HCEC 1CT (cell line): ENCODE results near the gene MAPRE2.
A peak's percentile ranks its signal among the peaks of the same experiment; 100 is the strongest.

Experiments
- DNase-seq: peaks from one replicate; pipeline ENCODE4 v3.0.0-alpha.2; 2017

The MAPRE2 gene

DNA sequence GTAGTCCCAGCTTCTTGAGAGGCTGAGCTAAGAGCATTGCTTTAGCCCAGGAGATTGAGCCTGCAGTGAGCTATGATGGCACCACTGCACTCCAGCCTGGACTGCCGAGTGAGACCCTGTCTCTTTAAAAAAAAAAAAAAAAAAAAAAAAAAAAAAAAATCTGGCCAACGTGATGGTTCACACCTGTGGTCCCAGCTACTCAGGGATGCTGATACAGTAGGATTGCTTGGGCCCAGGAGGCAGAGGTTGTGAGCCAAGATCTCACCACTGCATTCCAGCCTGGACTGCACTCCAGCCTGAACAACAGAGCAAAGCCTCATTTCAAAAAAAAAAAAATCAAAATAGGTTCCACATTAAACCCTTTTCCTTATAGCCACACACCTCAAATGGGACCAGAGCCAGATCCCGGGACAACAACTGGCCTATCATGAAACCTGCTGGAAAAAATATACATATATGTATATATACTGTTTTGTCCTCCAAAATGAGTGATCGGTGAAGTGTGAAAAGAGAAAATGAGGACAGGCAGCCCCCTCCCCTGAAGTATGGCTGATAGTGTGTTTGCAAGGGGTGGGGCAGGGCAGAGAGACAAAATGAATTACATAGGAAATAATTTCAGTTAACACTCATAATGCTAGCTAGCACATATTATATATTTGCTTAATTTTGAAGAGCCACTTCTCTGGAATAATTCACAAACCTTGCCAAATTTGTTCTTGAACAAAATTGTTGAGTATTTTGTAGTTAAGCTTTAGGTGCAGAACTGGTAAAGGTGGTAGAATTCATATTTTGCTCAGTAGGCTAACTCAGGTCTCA, 22.9 kb downstream of the MAPRE2 start:
- no peak for DNase-seq

- DNase-seq, result no peak
Measured at GRCh38 chr18:35067454-35067853, 26.2 kb downstream of the MAPRE2 start.

- DNase-seq, result no peak
Measured at GRCh38 chr18:35071819-35072247, 30.6 kb downstream of the MAPRE2 start.

GRCh38 chr18:35072616-35073015, 31.4 kb downstream of the MAPRE2 start:
- no peak for DNase-seq

DNA sequence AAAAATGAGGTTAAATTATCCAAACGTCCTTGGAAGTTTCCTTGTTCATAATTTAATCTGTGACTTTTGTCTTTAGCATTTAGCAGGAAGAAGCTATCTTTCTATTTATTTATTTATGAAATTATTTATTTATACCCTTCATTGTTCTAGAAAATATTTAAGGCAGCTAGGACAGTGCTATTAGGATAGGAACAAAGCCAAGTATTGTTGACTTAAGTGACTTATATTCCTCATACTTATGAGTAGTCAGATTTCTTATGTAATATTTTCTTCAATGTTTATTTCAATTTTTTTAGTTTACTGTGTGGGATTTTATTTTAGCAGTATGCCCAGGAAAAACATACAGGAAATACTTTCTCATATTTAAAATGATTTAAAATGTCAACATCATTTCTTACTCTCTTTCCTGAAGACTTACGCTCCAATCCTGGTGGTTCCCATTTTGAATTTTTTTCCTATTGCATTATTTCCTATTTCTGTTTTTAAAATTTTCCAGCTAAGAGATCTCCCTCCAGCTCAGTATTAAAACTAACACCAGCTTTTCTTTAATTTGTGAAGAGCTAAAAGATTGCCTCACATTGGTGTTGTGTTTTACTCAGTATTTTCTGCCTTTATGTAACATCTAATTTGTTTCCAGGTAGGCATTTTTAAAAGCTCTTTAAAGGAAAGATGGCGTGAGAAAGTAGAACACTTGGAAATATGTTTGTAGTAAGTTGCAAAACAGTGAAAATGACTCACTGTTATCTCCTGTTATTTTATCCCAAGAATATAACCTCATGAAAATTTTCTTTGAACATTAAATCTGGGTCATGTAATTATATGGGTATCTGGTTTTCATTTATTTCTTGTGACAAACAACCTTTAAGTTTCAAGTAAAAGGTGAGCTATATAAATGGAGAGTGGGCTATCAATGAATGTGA, 32.2 kb downstream of the MAPRE2 start:
- DNase-seq, result peak; percentile 53

GRCh38 chr18:35074581-35074980, 33.4 kb downstream of the MAPRE2 start:
- no peak for DNase-seq

- no peak for DNase-seq
Measured at GRCh38 chr18:35075132-35075531, 33.9 kb downstream of the MAPRE2 start.

DNA sequence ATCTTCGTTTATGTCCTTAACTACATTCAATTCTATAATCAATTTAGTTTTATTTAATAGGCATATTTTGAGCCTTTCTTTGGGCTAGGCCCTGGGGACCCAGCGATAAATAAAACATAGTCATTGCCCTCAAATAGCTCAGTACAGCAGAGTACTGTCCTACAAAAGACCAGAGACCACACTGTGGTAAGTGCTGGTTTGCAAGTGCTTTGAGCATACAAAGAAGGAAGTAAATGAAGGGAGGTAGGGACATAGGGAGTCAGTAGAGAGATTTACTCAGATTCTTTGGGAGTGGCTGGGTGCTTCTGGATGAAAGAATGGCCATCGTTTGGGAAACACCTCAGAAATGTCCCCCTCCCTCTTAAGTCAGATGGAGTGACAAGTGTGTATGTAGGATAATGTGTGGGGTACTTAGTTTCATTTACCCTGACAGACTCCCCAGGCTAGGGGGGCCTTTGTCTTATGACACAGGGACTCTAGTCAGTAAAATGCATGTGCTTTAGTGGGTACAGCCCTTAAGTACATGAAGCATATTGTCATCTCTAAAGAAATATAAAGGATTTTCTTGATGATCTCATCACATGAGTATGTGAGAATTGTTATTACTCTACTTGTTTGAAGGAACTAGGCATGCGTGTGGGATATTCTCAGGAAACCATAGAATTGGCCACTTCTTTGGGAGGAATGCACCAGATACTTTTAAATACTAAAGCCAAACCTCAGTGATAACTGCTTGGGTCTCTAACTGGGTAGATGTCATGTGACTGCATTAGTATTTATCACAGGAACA, 35.1 kb downstream of the MAPRE2 start:
- peak; percentile 79 for DNase-seq

DNA sequence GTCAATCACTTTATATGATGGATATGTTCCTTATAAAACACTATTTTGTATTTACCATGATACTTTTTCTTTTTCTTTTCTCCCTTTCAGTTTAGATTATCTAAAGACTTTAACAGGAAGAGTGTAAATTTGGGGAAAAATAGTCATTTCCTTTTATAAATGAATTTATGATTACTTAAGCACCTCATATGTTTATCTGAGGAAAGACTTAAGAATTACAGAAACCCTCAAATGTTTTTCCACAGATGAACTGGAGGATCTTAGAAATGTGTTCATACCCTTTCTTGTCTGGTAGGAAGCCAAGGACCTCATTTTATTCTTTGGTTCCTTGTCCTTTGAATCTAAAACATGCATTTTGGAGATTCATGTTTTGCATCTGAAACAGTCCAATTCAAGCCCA, 36.7 kb downstream of the MAPRE2 start:
- no peak for DNase-seq

- DNase-seq, result no peak
Measured at GRCh38 chr18:35080058-35080457, 38.8 kb downstream of the MAPRE2 start.

DNA sequence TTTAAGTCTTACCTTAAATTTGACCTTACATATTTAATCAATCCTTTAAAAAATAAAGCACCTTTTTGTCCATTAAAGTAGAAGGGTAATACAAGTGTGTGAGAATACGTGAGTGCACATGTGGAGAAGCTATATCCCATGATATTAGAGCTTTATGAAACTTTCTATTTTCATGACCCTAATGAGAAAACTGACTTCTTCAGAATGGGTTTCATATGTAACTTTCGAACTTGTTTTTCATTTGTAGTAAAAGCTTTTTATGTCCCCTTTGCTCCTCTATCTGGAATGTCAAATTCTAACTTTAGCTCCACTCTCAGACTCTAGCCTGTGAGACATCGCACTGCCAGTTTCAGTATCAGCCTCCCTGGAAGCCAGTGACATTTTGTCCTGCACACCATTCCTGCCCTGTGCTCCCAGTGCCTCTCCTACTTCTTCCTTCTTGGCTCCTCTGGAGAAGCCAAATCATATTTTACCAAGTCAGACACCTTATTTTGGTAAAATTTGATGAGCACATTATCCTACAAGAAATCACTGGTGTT, 42.0 kb downstream of the MAPRE2 start:
- no peak for DNase-seq

GRCh38 chr18:35084494-35085449, 43.6 kb downstream of the MAPRE2 start:
- no peak for DNase-seq

- no peak for DNase-seq
Measured at GRCh38 chr18:35085450-35086380, 44.5 kb downstream of the MAPRE2 start.

- DNase-seq, result no peak
Measured at GRCh38 chr18:35086704-35087103, 45.5 kb downstream of the MAPRE2 start.

- DNase-seq, result no peak
Measured at GRCh38 chr18:35087726-35088125, 46.5 kb downstream of the MAPRE2 start.

- DNase-seq, result peak; percentile 50
Measured at GRCh38 chr18:35088921-35089320, 47.7 kb downstream of the MAPRE2 start.

- DNase-seq, result peak; percentile 18
Measured at GRCh38 chr18:35089382-35089781, 48.2 kb downstream of the MAPRE2 start.

GRCh38 chr18:35089891-35090550, 48.8 kb downstream of the MAPRE2 start:
- DNase-seq, result no peak

- no peak for DNase-seq
Measured at GRCh38 chr18:35091841-35092240, 50.6 kb downstream of the MAPRE2 start.
